GM18505 (cell line): Measurements from ENCODE around the gene ERCC6.

Source experiments
- ATAC-seq: cut with Tn5 transposase; IDR thresholded peaks from one replicate; pipeline ENCODE4 v1.9.1; 2021; ENCODE audit not compliant: unreplicated experiment
- POLR2A ChIP-seq: IDR thresholded peaks from 4 replicates; pipeline ENCODE4 v1.6.1; 2011; ENCODE audit warnings: borderline replicate concordance; ENCODE audit not compliant: insufficient read depth, insufficient read length; ENCODE audit errors: extremely low read depth

Gene ERCC6

GRCh38 chr10:49534670-49535381, 4.1 kb downstream of the ERCC6 start:
- peak; percentile 50 for TF ChIP-seq POLR2A
- ATAC-seq, result peak; percentile 57

GRCh38 chr10:49532461-49532860, 6.5 kb downstream of the ERCC6 start:
- no peak for TF ChIP-seq POLR2A
- ATAC-seq, result no peak

DNA sequence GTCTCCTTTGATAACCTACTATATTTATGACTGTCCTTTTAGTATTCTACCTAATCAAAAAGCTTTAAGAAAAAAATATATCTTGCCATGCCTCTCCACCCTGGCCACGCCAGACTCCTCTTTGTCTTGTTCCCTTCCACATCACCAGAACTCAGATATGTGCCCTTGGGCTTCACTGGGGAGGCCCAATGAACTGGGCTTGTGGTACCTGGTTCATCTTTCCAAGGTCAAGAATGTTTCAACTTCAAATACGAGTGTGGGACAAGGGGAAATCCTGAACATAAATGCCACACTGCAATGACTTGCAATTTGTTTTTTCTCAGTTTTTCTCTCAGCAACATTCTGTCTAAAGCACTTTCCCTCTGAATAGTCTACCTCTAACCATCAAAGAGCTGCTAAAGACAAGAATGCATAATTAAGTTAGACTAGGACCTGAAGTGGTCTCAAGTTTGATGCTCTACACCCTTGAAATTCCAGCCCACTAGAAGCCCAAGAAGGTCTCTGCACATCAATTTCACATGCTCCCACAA, 9.9 kb downstream of the ERCC6 start:
- no peak for TF ChIP-seq POLR2A
- no peak for ATAC-seq

GRCh38 chr10:49527850-49528249, 11.1 kb downstream of the ERCC6 start:
- TF ChIP-seq POLR2A, result no peak
- no peak for ATAC-seq

DNA sequence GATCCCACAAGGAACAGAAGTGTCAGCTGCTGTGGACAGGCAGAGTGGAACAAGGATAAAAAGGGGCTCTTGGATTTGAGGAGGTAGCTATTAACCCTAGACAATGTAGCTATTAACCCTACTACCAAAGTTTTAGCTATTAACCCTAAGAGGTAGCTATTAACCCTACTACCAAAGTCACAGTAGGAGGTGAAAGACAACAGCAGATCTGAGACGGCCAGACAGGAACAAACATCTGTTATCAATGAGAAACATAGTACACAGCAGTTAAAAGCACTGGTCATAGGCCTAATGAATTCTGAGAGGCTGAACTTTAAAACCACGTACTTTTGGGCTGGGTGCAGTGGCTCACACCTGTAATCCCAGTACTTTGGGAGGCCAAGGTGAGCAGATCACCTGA, 11.9 kb downstream of the ERCC6 start:
- TF ChIP-seq POLR2A, result no peak
- ATAC-seq, result no peak

- TF ChIP-seq POLR2A, result no peak
These were observed 12.3 kb downstream of the ERCC6 start for GRCh38 chr10:49526619-49527018.

GRCh38 chr10:49524496-49524895, 14.4 kb downstream of the ERCC6 start:
- ATAC-seq, result no peak
- no peak for TF ChIP-seq POLR2A

More at GRCh38 chr10:49526619-49527018, 12.3 kb downstream of the ERCC6 start:
- no peak for ATAC-seq

- TF ChIP-seq POLR2A, result no peak
- ATAC-seq, result no peak
These were observed 15.6 kb downstream of the ERCC6 start for GRCh38 chr10:49523301-49523700.

DNA sequence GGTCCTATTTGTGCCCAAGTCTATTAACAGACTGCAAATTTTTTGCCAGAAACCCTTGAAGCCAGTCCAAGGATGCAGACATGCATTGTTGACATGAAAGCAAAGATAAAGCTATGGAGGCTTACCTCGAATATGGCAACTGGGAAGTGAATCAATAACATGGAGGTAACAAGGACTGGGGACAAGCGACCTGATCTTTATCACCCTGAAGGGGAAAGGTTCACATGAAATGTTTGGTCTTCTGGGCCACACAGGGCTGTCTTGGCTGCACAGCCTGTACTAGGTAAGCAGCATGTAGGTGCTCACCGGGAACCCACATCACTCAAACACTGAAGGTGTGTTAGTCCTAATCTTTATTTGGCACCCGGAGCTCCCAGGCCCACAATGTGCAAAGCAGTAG, 17.9 kb downstream of the ERCC6 start:
- TF ChIP-seq POLR2A, result no peak
- ATAC-seq, result no peak

GRCh38 chr10:49520122-49520775, 18.7 kb downstream of the ERCC6 start:
- ATAC-seq, result no peak

GRCh38 chr10:49519717-49520116, 19.2 kb downstream of the ERCC6 start:
- no peak for TF ChIP-seq POLR2A
- no peak for ATAC-seq

More at GRCh38 chr10:49520122-49520775, 18.7 kb downstream of the ERCC6 start:
- no peak for TF ChIP-seq POLR2A

DNA sequence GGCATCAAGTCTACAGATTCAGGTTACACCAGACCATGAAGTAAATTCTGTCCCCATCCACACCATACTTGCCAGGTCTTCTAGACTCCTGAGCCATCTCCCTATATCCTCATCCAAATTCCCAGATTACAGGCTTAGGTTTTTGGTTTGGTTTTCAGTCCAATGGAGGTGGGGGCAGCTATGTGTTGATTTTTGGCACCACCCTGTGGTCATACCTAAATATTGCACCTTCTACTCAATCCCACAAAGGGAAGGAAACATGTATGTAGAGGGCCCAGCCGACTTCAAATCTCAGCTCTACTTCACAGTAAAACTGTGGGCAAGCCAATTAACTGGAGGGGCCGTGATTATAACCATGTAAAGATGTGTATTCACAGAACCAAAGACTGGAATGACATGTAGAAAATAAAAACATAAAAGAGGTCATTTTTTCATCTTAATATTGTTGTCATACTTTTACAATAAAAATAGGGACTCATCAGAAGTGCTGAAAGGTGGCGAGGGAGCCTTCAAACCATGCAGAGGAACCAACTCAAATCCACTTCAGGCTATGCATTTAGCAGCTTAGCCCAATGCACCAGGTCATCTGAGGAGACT, 19.8 kb downstream of the ERCC6 start:
- no peak for TF ChIP-seq POLR2A
- no peak for ATAC-seq

DNA sequence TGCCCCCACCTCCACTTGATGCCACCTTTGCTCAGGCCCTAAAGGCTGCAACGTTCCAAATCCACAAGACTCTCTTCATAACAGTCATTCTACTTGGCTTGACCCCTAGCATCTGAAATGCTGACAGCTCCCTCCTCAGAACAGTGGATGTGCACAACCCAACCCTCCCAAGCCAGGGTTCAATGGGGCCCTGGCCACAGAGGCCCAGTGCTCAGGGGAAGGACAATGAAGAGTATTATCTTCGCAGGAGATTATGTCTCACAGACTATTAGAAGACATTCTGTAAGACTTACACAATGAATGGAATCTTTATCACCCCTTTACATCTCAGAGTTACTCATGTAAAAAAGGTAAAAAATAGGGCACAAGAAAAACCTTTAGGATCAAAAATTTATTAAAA, 20.4 kb downstream of the ERCC6 start:
- TF ChIP-seq POLR2A, result no peak
- ATAC-seq, result no peak

GRCh38 chr10:49516216-49516970, 22.5 kb downstream of the ERCC6 start:
- no peak for ATAC-seq
- TF ChIP-seq POLR2A, result no peak
